Mammary epithelial cell (primary cell): ENCODE results near the gene SMTNL2.

Experiments
- CTCF ChIP-seq, 2 donors: IDR thresholded peaks in 1 of 2; conservative IDR thresholded peaks in 1 of 2; 2 replicates each; pipeline ENCODE4 v1.5.1; 2011 to 2012; ENCODE audit warnings: inconsistent platforms in 2 of 2, low read length in 2 of 2, mild to moderate bottlenecking in 2 of 2, control low read depth in 1 of 2, low read depth in 1 of 2; ENCODE audit not compliant: insufficient read depth in 1 of 2; ENCODE audit errors: extremely low read depth in 1 of 2
- EZH2 ChIP-seq: IDR thresholded peaks from 2 replicates; pipeline ENCODE4 v1.6.1; 2012; ENCODE audit warnings: low read length, inconsistent platforms, borderline replicate concordance

- no peak for TF ChIP-seq CTCF (conservative IDR thresholded peaks at IDR 0.05 in 1 of 2, IDR thresholded peaks at IDR 0.05 in 1 of 2; ENCODE audit: extremely low read depth in 1 of 2, insufficient read depth in 1 of 2, low read depth in 1 of 2, low read length in 2 of 2)
- TF ChIP-seq EZH2: no peak
Measured at GRCh38 chr17:4632581-4632920, 48.2 kb downstream of the SMTNL2 start.
